NT2/D1 (cell line): ENCODE data around the gene VPS18.

ENCODE experiments used
- DNase-seq: peaks from one replicate; pipeline ENCODE4 v3.0.0-alpha.2; 2011; ENCODE audit warnings: low read depth, low spot score
- H3K27me3 ChIP-seq: 2 replicates; pipeline ENCODE4 v1.6.0; 2011; ENCODE audit warnings: mild to moderate bottlenecking; ENCODE audit not compliant: insufficient read length, insufficient read depth
- H3K36me3 ChIP-seq: 2 replicates; pipeline ENCODE4 v1.6.1; 2011; ENCODE audit warnings: mild to moderate bottlenecking, low read length, mixed read lengths; ENCODE audit not compliant: insufficient read depth, insufficient read length
- H3K4me1 ChIP-seq: 2 replicates; pipeline ENCODE4 v1.5.1; 2011; ENCODE audit not compliant: insufficient read depth, insufficient read length
- H3K4me3 ChIP-seq: 2 replicates; pipeline ENCODE4 v1.5.1; 2011; ENCODE audit warnings: low read depth; ENCODE audit not compliant: insufficient read length
- H3K9ac ChIP-seq: 2 replicates; pipeline ENCODE4 v1.6.0; 2011; ENCODE audit warnings: low read depth; ENCODE audit not compliant: insufficient read length
- H3K9me3 ChIP-seq: 2 replicates; pipeline ENCODE4 v1.5.1; 2011; ENCODE audit warnings: mild to moderate bottlenecking, low read length; ENCODE audit not compliant: insufficient read depth
- SUZ12 ChIP-seq: IDR thresholded peaks from 2 replicates; pipeline ENCODE4 v1.6.1; 2011; ENCODE audit not compliant: insufficient read length, insufficient read depth; ENCODE audit errors: extremely low read depth
- YY1 ChIP-seq: IDR thresholded peaks from 2 replicates; pipeline ENCODE4 v1.6.1; 2011; ENCODE audit not compliant: insufficient read length, insufficient read depth
- ZNF274 ChIP-seq: IDR thresholded peaks from 2 replicates; pipeline ENCODE4 v1.6.1; 2011; ENCODE audit warnings: mild to moderate bottlenecking, low read depth, low read length

Gene VPS18

DNA sequence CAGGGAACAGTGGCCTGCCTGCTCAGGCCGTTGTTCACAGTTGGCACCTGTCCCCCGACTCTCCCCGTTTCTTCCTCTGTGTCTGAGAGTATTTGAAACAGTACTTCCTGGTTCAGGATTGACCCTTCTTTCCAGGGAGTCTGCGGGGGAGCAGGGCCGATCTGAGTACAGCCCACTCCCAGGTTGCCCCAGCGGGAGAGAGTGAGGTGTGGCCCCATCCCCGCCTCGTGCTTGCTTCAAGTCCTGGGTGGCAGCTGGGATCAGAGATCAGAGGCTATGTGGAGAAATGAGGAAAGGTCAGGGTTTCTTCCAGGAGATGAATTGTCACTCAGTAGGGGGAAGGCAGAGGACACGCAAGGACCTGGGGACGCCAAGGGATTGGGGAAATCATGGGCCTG lies 28.4 kb downstream of the VPS18 start:
- TF ChIP-seq SUZ12 (no peak), ZNF274 (no peak), YY1 (no peak)
- H3K27me3 ChIP-seq, result peaks cover 100% of the 10 kb centered on the region
- DNase-seq, result no peak
- H3K4me3 ChIP-seq, result no peak overlapping the region
- H3K36me3 ChIP-seq, result no peaks in the 10 kb centered on the region
- H3K4me1 ChIP-seq, result peaks cover 22% of the 10 kb centered on the region
- H3K9me3 ChIP-seq, result no peaks in the 10 kb centered on the region
- H3K9ac ChIP-seq, result no peak overlapping the region

DNA sequence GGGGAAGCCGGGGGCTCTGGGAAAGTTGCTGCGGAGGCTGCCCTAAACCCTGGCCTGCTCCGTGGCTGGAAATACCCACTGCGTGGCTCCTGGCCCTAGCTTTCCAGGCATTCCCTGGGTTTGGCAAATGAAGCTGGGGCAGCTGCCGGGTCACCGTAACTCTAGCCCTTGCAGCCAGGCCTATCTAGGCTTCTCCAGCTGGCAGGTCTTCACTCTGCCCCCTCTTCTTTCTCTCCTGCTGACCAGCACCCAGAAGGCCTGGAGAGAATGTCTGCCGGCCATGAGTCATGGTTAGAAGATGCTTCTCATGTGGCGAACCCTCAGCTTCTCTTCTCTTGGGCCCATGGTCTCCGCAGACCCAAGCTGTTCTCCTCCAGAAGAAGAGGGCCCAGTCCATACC lies 29.3 kb downstream of the VPS18 start:
- Histone ChIP-seq H3K36me3 (no peaks in the 10 kb centered on the region), H3K4me1 (peaks cover 20% of the 10 kb centered on the region), H3K9ac (no peak overlapping the region), H3K9me3 (no peaks in the 10 kb centered on the region), H3K4me3 (no peak overlapping the region), H3K27me3 (peaks cover 99% of the 10 kb centered on the region)
- DNase-seq, result no peak
- TF ChIP-seq ZNF274 (no peak), SUZ12 (no peak), YY1 (no peak)

GRCh38 chr15:40925495-40925862 lies 31.2 kb downstream of the VPS18 start:
- Histone ChIP-seq H3K9me3 (no peaks in the 10 kb centered on the region), H3K36me3 (no peaks in the 10 kb centered on the region), H3K27me3 (peaks cover 98% of the 10 kb centered on the region), H3K9ac (no peak overlapping the region), H3K4me1 (peaks cover 13% of the 10 kb centered on the region), H3K4me3 (no peak overlapping the region)
- TF ChIP-seq SUZ12, result no peak
- TF ChIP-seq YY1, result no peak
- no peak for TF ChIP-seq ZNF274
- DNase-seq, result no peak

DNA sequence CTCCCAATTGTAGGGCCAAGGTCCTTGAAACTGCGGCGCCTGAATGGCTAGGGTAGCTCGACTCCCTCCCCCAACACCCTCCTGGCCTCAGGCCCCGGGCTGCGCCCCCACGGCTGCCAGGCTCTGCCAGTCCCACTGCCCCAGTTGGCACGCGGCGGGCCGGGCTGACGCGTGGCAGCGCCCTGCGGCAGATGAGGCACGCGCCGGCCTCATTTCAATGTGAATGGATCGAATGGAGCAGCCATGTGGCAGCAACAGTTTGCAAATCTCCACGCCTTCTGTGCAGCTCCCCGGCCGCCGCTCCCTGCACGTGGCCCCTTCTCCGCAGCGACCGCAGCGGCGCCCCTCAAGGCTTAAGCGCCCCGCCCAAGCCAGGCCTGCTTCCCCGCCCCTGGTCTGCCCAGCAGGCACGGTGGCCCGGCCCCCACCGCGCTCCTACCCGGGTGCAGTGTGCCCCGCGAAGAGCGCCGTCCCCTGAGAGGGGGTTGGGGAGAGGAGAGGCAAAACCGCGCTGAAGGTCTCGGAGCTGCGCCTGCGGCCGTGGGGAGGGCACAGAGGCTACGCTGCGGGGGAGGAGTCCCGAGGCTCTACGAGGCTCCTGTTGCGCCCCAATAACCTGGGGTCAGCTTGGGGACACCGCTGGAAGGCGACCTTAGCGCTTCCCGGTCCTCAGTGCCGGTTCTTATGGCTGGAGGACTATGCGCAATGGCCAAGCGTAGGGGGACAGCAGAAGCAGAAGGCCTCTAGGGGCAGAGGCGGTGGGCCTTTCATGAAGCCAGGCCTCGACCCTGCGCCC lies 31.8 kb downstream of the VPS18 start:
- H3K9ac ChIP-seq, result peak overlapping the region; percentile 32
- peak overlapping the region; percentile 24 for H3K4me3 ChIP-seq
- no peaks in the 10 kb centered on the region for H3K9me3 ChIP-seq
- H3K27me3 ChIP-seq, result peaks cover 98% of the 10 kb centered on the region
- no peak for DNase-seq
- H3K4me1 ChIP-seq, result peaks cover 13% of the 10 kb centered on the region
- TF ChIP-seq YY1 (no peak), SUZ12 (no peak), ZNF274 (no peak)
- no peaks in the 10 kb centered on the region for H3K36me3 ChIP-seq

- DNase-seq, result no peak
- peak; percentile 18 for TF ChIP-seq SUZ12
- TF ChIP-seq ZNF274, result no peak
- no peak for TF ChIP-seq YY1
- Histone ChIP-seq H3K9me3 (no peaks in the 10 kb centered on the region), H3K4me1 (peaks cover 13% of the 10 kb centered on the region), H3K36me3 (no peaks in the 10 kb centered on the region), H3K9ac (peak overlapping the region; percentile 32), H3K27me3 (peaks cover 98% of the 10 kb centered on the region), H3K4me3 (peak overlapping the region; percentile 24)
Observed at GRCh38 chr15:40926659-40927494, 32.6 kb downstream of the VPS18 start.

DNA sequence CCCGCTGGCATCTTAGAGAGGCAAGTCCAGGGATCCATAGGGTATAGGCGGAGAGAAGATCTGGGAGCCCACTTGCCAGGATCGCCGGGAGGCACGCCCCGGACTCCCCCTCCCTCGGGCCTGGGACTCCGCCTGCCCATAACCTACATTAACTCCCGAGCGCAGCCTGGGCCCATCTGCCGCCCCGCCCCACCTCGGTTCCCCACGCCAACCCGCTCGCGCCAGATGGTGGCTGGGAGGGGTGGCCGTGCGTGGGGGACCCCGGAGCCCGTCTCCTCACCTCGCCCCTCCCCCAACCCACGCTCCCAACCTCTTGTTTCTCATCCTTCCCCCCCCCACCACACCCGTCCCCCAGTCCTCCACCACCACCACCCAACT lies 33.2 kb downstream of the VPS18 start:
- H3K9ac ChIP-seq, result no peak overlapping the region
- peaks cover 13% of the 10 kb centered on the region for H3K4me1 ChIP-seq
- TF ChIP-seq YY1, result no peak
- H3K27me3 ChIP-seq, result peaks cover 98% of the 10 kb centered on the region
- H3K9me3 ChIP-seq, result no peaks in the 10 kb centered on the region
- no peak overlapping the region for H3K4me3 ChIP-seq
- DNase-seq, result no peak
- no peaks in the 10 kb centered on the region for H3K36me3 ChIP-seq

GRCh38 chr15:40927873-40928806 lies 33.9 kb downstream of the VPS18 start:
- TF ChIP-seq ZNF274 (no peak), YY1 (no peak), SUZ12 (no peak)
- Histone ChIP-seq H3K4me1 (peaks cover 13% of the 10 kb centered on the region), H3K9ac (no peak overlapping the region), H3K4me3 (peak overlapping the region; percentile 28), H3K36me3 (no peaks in the 10 kb centered on the region), H3K9me3 (no peaks in the 10 kb centered on the region), H3K27me3 (peaks cover 98% of the 10 kb centered on the region)
- DNase-seq, result no peak
